Panc1 (cell line): ENCODE measurements around the gene ZNF462. TPM values are rescaled to one million over a fixed set of nuclear protein-coding genes. Genes with fewer than 3 reads are reported as not detected.
A peak's percentile ranks its signal among the peaks of the same experiment; 100 is the strongest.

ENCODE experiments used
- ATAC-seq: fragments of 200-7000 bp; cut with Tn5 transposase; 2 replicates; pipeline ENCODE4 v1.9.1; 2020; ENCODE audit warnings: mild to moderate bottlenecking, moderate library complexity
- BruUV-seq: library from RNA; stranded (reverse); fragments of 400-500 nt; replicated peaks from 2 replicates; lab custom pipeline; 2021; lab: Mats Ljungman, UMichigan
- CTCF ChIA-PET: fragments of 300-600 bp; sonication (Branson Sonifier 250); formaldehyde crosslinking; loops from one replicate; lab custom pipeline; 2022; ENCODE audit warnings: antibody characterized with exemption; lab: Charles Lee
- POLR2A ChIA-PET: fragments of 300-600 bp; sonication (Branson Sonifier 250); formaldehyde crosslinking; loops from one replicate; lab custom pipeline; 2022; ENCODE audit warnings: antibody characterized with exemption; lab: Charles Lee
- DNase-seq: peaks from one replicate; pipeline ENCODE4 v3.0.0-alpha.2; 2010; ENCODE audit warnings: low read depth, low spot score
- H3K27ac ChIP-seq: 2 replicates; pipeline ENCODE4 v1.5.1; 2011; ENCODE audit warnings: mild to moderate bottlenecking, low read length, inconsistent platforms
- H3K27me3 ChIP-seq: fragments of 200-500 bp; sonication (Bioruptor generic); 2 replicates; pipeline ENCODE4 v1.6.0; 2014; ENCODE audit warnings: low read length, inconsistent platforms; ENCODE audit not compliant: control insufficient read depth, insufficient read depth
- H3K36me3 ChIP-seq: fragments of 200-500 bp; sonication (Bioruptor generic); 2 replicates; pipeline ENCODE4 v1.5.1; 2014; ENCODE audit warnings: inconsistent platforms, mild to moderate bottlenecking, low read length, moderate library complexity; ENCODE audit not compliant: control insufficient read depth, insufficient read depth
- H3K4me1 ChIP-seq: 2 replicates; pipeline ENCODE4 v1.5.1; 2011; ENCODE audit warnings: inconsistent platforms, mild to moderate bottlenecking, low read length, moderate library complexity; ENCODE audit not compliant: control insufficient read depth, insufficient read depth
- H3K4me3 ChIP-seq, 2 experiments: 2 replicates each; pipeline ENCODE4 v1.5.1; 2011 to 2012; ENCODE audit warnings: low read depth in 2 of 2, low read length in 2 of 2, mild to moderate bottlenecking in 2 of 2, inconsistent platforms in 1 of 2, moderate library complexity in 1 of 2
- H3K9me3 ChIP-seq: fragments of 200-500 bp; sonication (Bioruptor generic); 2 replicates; pipeline ENCODE4 v1.5.1; 2014; ENCODE audit warnings: low read depth, mild to moderate bottlenecking, inconsistent platforms, low read length, moderate library complexity; ENCODE audit not compliant: control insufficient read depth, insufficient read depth
- POLR2AphosphoS5 ChIP-seq: IDR thresholded peaks from 2 replicates; pipeline ENCODE4 v1.6.1; 2012; ENCODE audit warnings: mild to moderate bottlenecking, low read depth, low read length, moderate library complexity
- SIN3A ChIP-seq: IDR thresholded peaks from 2 replicates; pipeline ENCODE4 v1.6.1; 2012; ENCODE audit warnings: low read depth, mild to moderate bottlenecking, low read length, moderate library complexity, borderline replicate concordance; ENCODE audit not compliant: insufficient read depth
- TCF7L2 ChIP-seq: IDR thresholded peaks from 2 replicates; pipeline ENCODE4 v1.6.1; 2011; ENCODE audit warnings: mild to moderate bottlenecking, low read depth, low read length, inconsistent platforms
- in situ Hi-C: cut with HindIII; loops from 2 replicates; pipeline ENCODE4 v1.10.0; 2016; ENCODE audit warnings: low sequenced_read_pairs, low pct_unique_long_range_greater_than_20kb
- intact Hi-C: fragments of 100-400 bp; cut with micrococcal nuclease; formaldehyde crosslinking; loops from one replicate; pipeline ENCODE4 v1.10.0; 2022; ENCODE audit not compliant: unreplicated experiment
- total RNA-seq: library from RNA; stranded (reverse); gene quantifications from one replicate; pipeline ENCODE4 v1.2.1, GENCODE V29; 2021; ENCODE audit not compliant: unreplicated experiment
- TF ChIP-seq, protein P1 (sequence below), 2 experiments: IDR thresholded peaks; 2 replicates each; pipeline ENCODE4 v1.6.1; 2011 to 2012; ENCODE audit warnings: low read depth in 2 of 2, control low read depth in 1 of 2, low read length in 1 of 2, mild to moderate bottlenecking in 1 of 2, moderate library complexity in 1 of 2; ENCODE audit not compliant: insufficient read depth in 1 of 2
- TF ChIP-seq, protein P2 (sequence below): fragments of 450-650 bp; IDR thresholded peaks from 2 replicates; pipeline ENCODE4 v1.5.1; 2017; ENCODE audit warnings: mild to moderate bottlenecking

Gene ZNF462
- total RNA-seq, 1 experiment from 2014 or later, result 34.8 TPM

DNA sequence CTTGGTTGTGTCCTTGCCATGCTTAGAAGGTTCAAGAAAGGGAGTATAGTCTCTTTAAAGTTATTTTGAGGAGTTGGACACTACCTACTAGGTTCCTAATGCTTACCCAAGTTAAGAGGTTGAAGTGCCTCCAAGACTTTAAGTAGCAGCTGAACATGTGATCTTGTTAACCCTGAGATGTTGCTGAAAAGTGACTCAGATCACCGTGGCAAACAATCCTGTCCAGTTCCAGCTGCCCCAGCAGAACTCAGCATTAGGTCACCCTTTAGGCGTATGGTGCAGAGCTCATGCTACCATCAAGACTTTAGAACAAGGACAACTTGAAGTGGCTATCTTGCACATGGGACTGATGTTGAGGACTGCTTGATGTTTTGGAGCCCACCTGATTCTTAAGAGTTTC, 22.5 kb downstream of the ZNF462 start:
- H3K27me3 ChIP-seq, result no peaks in the 10 kb centered on the region
- CTCF ChIA-PET, result no interaction called here
- no peaks in the 10 kb centered on the region for H3K36me3 ChIP-seq
- H3K9me3 ChIP-seq, result no peaks in the 10 kb centered on the region
- in situ Hi-C loops, result no loop called here
- H3K27ac ChIP-seq, result peak overlapping the region; percentile 39; the same call in 1 of the 2 replicates
- POLR2A ChIA-PET, result no interaction called here
- TF ChIP-seq, protein P1, sequence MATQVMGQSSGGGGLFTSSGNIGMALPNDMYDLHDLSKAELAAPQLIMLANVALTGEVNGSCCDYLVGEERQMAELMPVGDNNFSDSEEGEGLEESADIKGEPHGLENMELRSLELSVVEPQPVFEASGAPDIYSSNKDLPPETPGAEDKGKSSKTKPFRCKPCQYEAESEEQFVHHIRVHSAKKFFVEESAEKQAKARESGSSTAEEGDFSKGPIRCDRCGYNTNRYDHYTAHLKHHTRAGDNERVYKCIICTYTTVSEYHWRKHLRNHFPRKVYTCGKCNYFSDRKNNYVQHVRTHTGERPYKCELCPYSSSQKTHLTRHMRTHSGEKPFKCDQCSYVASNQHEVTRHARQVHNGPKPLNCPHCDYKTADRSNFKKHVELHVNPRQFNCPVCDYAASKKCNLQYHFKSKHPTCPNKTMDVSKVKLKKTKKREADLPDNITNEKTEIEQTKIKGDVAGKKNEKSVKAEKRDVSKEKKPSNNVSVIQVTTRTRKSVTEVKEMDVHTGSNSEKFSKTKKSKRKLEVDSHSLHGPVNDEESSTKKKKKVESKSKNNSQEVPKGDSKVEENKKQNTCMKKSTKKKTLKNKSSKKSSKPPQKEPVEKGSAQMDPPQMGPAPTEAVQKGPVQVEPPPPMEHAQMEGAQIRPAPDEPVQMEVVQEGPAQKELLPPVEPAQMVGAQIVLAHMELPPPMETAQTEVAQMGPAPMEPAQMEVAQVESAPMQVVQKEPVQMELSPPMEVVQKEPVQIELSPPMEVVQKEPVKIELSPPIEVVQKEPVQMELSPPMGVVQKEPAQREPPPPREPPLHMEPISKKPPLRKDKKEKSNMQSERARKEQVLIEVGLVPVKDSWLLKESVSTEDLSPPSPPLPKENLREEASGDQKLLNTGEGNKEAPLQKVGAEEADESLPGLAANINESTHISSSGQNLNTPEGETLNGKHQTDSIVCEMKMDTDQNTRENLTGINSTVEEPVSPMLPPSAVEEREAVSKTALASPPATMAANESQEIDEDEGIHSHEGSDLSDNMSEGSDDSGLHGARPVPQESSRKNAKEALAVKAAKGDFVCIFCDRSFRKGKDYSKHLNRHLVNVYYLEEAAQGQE (IDR thresholded peaks at IDR 0.05; ENCODE audit: insufficient read depth in 1 of 2, low read depth in 2 of 2, low read length in 1 of 2), result no peak
- TF ChIP-seq, protein P2, sequence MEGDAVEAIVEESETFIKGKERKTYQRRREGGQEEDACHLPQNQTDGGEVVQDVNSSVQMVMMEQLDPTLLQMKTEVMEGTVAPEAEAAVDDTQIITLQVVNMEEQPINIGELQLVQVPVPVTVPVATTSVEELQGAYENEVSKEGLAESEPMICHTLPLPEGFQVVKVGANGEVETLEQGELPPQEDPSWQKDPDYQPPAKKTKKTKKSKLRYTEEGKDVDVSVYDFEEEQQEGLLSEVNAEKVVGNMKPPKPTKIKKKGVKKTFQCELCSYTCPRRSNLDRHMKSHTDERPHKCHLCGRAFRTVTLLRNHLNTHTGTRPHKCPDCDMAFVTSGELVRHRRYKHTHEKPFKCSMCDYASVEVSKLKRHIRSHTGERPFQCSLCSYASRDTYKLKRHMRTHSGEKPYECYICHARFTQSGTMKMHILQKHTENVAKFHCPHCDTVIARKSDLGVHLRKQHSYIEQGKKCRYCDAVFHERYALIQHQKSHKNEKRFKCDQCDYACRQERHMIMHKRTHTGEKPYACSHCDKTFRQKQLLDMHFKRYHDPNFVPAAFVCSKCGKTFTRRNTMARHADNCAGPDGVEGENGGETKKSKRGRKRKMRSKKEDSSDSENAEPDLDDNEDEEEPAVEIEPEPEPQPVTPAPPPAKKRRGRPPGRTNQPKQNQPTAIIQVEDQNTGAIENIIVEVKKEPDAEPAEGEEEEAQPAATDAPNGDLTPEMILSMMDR, result no peak
- TF ChIP-seq TCF7L2 (no peak), SIN3A (no peak), POLR2AphosphoS5 (no peak)
- no peak overlapping the region for H3K4me3 ChIP-seq
- DNase-seq, result no peak
- intact Hi-C loops, result no loop called here
- ATAC-seq, result peak; percentile 62; the same call in 1 of the 2 replicates
- no TSS peak for BruUV-seq
- peaks cover 29% of the 10 kb centered on the region for H3K4me1 ChIP-seq

DNA sequence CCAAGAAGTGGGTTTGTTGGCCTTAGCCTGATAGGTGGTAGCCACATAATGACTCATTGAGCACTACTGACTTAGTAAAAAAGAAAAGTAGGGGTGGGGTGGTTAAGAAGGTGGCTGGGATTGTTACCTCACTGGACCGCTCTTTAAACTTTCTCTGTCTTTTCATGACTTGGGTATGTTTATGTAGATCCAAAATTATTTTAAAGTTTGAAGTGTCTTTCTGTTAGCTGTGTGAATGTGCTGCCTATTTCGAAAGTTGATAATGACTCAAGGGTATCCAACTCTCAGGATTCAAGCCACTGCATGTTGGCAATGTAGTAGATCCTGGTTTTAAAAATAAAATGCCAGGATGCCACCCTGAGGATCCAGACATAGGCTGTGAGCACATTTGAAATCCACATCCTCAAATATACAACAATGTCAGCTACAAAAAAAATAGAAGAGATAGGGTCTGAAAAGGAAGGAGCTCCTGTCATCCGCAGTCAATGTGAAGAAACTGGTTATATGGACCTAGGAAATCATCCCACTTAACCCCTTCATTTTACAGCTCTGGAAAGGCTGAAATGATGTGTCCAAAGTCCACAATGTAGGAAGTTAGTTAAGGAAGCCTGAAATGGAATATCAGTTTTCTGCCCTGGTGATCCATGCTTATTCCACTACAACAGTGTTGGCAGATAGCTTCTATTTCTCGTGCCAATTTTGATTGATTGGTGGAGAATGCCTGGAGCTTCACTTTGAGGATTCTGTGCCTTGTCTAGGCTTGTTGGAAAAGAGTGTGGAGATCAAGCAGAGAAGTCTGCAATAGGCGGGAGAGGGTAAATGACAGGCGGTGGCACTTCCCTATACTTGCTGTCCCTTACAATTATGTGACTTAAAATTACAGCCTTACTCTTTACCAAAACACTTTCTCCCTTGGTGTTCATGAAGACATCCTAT, 23.4 kb downstream of the ZNF462 start:
- no TSS peak for BruUV-seq
- H3K9me3 ChIP-seq, result no peaks in the 10 kb centered on the region
- no peak overlapping the region for H3K4me3 ChIP-seq
- no peak overlapping the region for H3K27ac ChIP-seq
- POLR2A ChIA-PET, result no interaction called here
- DNase-seq (no peak), ATAC-seq (no peak)
- H3K36me3 ChIP-seq, result no peaks in the 10 kb centered on the region
- TF ChIP-seq TCF7L2 (no peak), POLR2AphosphoS5 (no peak), SIN3A (no peak)
- TF ChIP-seq, protein P2, result no peak
- TF ChIP-seq, protein P1 (IDR thresholded peaks at IDR 0.05; ENCODE audit: insufficient read depth in 1 of 2, low read depth in 2 of 2, low read length in 1 of 2), result no peak
- peaks cover 38% of the 10 kb centered on the region for H3K4me1 ChIP-seq
- H3K27me3 ChIP-seq, result no peaks in the 10 kb centered on the region
- CTCF ChIA-PET, result no interaction called here
- in situ Hi-C loops (no loop called here), intact Hi-C loops (no loop called here)
